Activated naive CD8-positive, alpha-beta T cell (primary cell): ENCODE measurements around the gene CSMD2.

Source experiments
- H3K27ac Mint-ChIP-seq: one replicate; pipeline ENCODE4 v1.8.0; 2021; ENCODE audit warnings: mixed read lengths
- H3K27me3 Mint-ChIP-seq: one replicate; pipeline ENCODE4 v1.8.0; 2021; ENCODE audit warnings: mixed read lengths
- H3K36me3 Mint-ChIP-seq: one replicate; pipeline ENCODE4 v1.8.0; 2021; ENCODE audit warnings: mixed read lengths
- H3K4me1 Mint-ChIP-seq: one replicate; pipeline ENCODE4 v1.8.0; 2021; ENCODE audit warnings: low read depth, mixed read lengths
- H3K4me3 Mint-ChIP-seq: one replicate; pipeline ENCODE4 v1.8.0; 2021; ENCODE audit warnings: mild to moderate bottlenecking, mixed read lengths
- H3K9me3 Mint-ChIP-seq: one replicate; pipeline ENCODE4 v1.8.0; 2021; ENCODE audit warnings: low read depth, mixed read lengths

Gene CSMD2

GRCh38 chr1:33709783-33710718 is 455.0 kb downstream of the CSMD2 start:
- no peak overlapping the region for H3K4me3 Mint-ChIP-seq
- no peaks in the 10 kb centered on the region for H3K9me3 Mint-ChIP-seq
- no peaks in the 10 kb centered on the region for H3K36me3 Mint-ChIP-seq
- no peak overlapping the region for H3K27ac Mint-ChIP-seq
- no peaks in the 10 kb centered on the region for H3K4me1 Mint-ChIP-seq
- H3K27me3 Mint-ChIP-seq, result peaks cover 22% of the 10 kb centered on the region

DNA sequence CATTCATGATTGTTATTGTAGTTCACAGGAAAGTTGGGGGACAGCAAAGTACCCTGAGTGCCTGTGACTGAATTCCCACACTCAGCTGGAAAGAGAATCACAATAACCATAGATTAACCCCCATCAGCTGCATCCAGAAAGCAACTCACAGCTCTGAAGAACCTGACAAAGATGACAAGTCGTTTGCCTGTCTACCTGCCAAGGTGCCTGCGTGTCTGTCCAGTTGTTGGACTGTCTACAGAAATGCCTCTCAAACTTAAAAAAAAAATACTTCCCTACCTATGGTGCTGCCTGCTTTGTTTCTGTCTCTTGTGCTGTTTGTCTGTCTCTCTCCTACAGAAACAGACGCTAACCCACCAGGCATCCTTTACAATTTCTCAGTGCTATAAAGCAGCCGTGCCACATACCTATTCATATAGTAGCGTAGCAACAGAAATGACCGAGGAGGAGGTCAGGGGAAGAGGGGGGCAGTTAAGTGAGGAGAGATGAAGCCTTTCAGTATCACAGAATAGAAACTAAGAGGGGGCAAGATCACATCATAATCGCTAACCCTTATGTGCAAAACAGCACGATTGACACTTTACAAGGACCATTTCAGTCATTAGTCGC is 455.8 kb downstream of the CSMD2 start:
- Mint-ChIP-seq H3K36me3 (no peaks in the 10 kb centered on the region), H3K4me3 (no peak overlapping the region), H3K27ac (no peak overlapping the region), H3K9me3 (no peaks in the 10 kb centered on the region), H3K4me1 (no peaks in the 10 kb centered on the region), H3K27me3 (peaks cover 21% of the 10 kb centered on the region)

DNA sequence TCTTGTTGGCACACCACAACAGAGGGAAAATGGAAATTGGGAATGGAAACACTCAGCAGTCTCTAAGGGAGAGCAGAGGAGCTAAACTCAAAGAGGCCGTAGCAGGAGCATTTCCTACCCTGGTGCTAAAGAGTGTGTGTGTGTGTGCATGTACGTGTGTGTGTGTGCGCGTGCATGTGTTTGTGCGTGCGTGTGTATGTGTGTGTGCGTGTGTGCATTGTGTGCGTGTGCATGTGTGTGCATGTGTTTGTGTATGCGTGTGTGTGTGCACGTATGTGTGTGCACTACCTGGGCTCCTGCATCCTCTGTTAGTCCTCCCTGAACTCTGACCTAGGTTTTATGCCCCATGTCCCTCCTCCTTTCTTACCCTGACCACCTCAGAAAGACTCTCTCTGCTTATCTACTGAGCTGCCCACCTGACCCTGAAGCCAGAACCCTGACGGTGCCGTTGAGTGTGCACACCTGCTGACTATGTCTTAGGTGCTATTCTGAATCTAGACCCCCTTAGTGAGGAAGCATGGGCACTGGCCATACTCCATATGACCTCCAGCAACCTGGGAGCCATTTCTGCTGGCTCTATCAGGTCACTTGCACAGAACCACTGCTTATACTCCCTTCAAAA is 458.3 kb downstream of the CSMD2 start:
- no peaks in the 10 kb centered on the region for H3K4me1 Mint-ChIP-seq
- peaks cover 20% of the 10 kb centered on the region for H3K27me3 Mint-ChIP-seq
- no peak overlapping the region for H3K27ac Mint-ChIP-seq
- no peaks in the 10 kb centered on the region for H3K9me3 Mint-ChIP-seq
- no peak overlapping the region for H3K4me3 Mint-ChIP-seq
- H3K36me3 Mint-ChIP-seq, result no peaks in the 10 kb centered on the region

- Mint-ChIP-seq H3K36me3 (no peaks in the 10 kb centered on the region), H3K27me3 (peaks cover 15% of the 10 kb centered on the region), H3K27ac (no peak overlapping the region), H3K4me1 (no peaks in the 10 kb centered on the region), H3K9me3 (no peaks in the 10 kb centered on the region), H3K4me3 (no peak overlapping the region)
These were observed 461.6 kb downstream of the CSMD2 start for GRCh38 chr1:33703464-33703863.

DNA sequence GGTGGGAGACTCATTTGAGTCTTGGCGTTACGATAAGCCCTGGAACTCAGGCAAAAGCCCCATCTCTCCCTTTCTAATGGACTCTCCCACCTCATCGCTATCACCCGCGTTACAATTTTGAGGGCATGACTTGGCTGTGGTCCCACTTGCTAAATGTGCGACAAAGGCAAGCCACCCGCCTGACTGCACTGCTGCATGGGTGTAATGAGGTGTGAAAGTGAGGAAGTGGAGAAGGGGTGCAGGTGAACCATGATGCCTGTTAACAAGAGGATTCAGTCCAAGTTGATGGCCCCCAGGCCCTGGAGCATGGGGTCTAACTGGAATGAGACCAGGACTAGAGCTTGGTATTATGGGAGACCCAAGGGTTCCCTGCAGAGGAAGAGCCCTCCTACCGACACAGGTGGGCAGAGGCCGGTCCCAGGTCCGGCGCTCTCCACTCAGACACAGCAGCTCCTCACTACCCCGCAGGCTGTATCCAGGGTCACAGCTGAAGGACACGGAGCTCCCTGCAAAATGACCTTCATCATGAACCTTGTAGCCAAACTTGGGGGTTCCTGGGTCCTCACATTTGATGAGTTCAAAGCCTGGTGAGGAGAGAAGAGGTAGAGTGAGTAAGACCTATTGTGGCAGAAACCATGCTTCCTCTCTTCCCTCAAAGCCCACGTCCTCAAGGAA is 466.5 kb downstream of the CSMD2 start:
- Mint-ChIP-seq H3K4me1 (no peaks in the 10 kb centered on the region), H3K27me3 (peaks cover 8% of the 10 kb centered on the region), H3K27ac (no peak overlapping the region), H3K4me3 (no peak overlapping the region), H3K36me3 (no peaks in the 10 kb centered on the region), H3K9me3 (no peaks in the 10 kb centered on the region)

GRCh38 chr1:33697816-33698215 is 467.2 kb downstream of the CSMD2 start:
- no peaks in the 10 kb centered on the region for H3K36me3 Mint-ChIP-seq
- no peak overlapping the region for H3K27ac Mint-ChIP-seq
- H3K27me3 Mint-ChIP-seq, result peaks cover 11% of the 10 kb centered on the region
- no peak overlapping the region for H3K4me3 Mint-ChIP-seq
- no peaks in the 10 kb centered on the region for H3K9me3 Mint-ChIP-seq
- H3K4me1 Mint-ChIP-seq, result no peaks in the 10 kb centered on the region

DNA sequence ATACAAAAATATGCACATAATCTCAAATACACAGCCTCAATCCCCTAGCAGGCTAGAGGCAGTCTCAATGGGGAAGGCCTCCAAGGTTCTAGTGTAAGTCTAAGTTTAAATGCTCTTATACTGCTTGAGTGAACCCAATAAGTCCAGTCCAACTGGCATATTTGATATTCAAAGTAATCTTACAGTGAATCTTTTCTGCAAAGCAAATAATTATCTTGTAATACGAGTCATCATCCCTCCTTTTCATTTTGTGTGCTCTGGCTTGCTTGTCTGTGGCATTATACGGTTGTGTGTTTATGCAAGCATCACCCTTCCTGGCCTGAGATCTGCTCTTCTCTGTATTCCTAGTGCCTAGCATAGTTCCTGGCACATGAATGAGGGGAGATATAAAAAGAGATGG is 468.1 kb downstream of the CSMD2 start:
- H3K9me3 Mint-ChIP-seq, result no peaks in the 10 kb centered on the region
- no peak overlapping the region for H3K4me3 Mint-ChIP-seq
- H3K27ac Mint-ChIP-seq, result no peak overlapping the region
- H3K36me3 Mint-ChIP-seq, result no peaks in the 10 kb centered on the region
- no peaks in the 10 kb centered on the region for H3K4me1 Mint-ChIP-seq
- H3K27me3 Mint-ChIP-seq, result peaks cover 11% of the 10 kb centered on the region

GRCh38 chr1:33696311-33696710 is 468.7 kb downstream of the CSMD2 start:
- H3K27ac Mint-ChIP-seq, result no peak overlapping the region
- no peaks in the 10 kb centered on the region for H3K4me1 Mint-ChIP-seq
- no peaks in the 10 kb centered on the region for H3K36me3 Mint-ChIP-seq
- no peaks in the 10 kb centered on the region for H3K9me3 Mint-ChIP-seq
- no peak overlapping the region for H3K4me3 Mint-ChIP-seq
- H3K27me3 Mint-ChIP-seq, result peaks cover 13% of the 10 kb centered on the region

GRCh38 chr1:33692206-33693188 is 472.5 kb downstream of the CSMD2 start:
- Mint-ChIP-seq H3K27me3 (peaks cover 17% of the 10 kb centered on the region), H3K4me3 (no peak overlapping the region), H3K27ac (no peak overlapping the region), H3K9me3 (no peaks in the 10 kb centered on the region), H3K4me1 (no peaks in the 10 kb centered on the region), H3K36me3 (no peaks in the 10 kb centered on the region)

DNA sequence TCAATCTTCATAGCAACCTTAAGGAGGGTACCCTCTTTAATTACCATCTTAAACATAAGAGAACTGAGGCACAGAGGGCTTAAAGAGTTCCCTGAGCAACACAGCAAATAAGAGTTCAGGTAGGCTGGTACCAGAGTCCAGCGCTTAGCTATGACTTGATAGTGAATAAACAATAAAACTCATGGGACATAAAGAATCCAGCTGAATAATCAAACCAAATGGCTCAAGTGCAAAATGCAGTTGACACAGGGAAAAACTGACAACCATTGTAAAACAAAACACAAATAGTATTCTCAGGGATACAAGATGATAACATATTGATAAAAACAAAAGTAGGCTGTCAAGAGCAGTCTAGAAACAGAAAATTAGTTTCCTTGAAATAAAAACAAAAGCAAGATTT is 478.0 kb downstream of the CSMD2 start:
- Mint-ChIP-seq H3K27ac (no peak overlapping the region), H3K9me3 (no peaks in the 10 kb centered on the region)

DNA sequence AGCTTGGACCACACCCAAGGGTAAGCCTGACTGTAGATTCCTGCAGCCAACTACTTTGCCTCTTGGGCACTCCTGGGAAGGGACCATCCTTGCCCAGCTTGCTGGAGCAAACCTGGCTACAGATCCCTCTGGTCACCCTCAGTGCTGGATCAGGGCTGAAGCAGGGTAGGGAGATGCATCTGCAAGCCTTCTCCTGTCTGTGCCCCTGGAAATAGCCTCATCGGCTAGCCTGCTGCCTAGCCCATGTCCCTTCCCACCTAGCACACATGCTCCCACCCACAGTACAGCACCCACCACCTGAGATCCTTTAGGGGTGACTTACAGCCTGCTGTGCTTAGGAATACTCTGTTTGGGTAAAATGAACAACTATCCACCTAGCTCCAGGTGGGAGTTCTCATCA is 478.5 kb downstream of the CSMD2 start:
- H3K27ac Mint-ChIP-seq, result no peak overlapping the region
- H3K36me3 Mint-ChIP-seq, result no peaks in the 10 kb centered on the region
- no peak overlapping the region for H3K4me3 Mint-ChIP-seq
- H3K27me3 Mint-ChIP-seq, result peaks cover 16% of the 10 kb centered on the region
- no peaks in the 10 kb centered on the region for H3K4me1 Mint-ChIP-seq
- H3K9me3 Mint-ChIP-seq, result no peaks in the 10 kb centered on the region

More for the DNA sequence above, 478.0 kb downstream of the CSMD2 start:
- no peaks in the 10 kb centered on the region for H3K36me3 Mint-ChIP-seq
- no peak overlapping the region for H3K4me3 Mint-ChIP-seq
- H3K27me3 Mint-ChIP-seq, result peaks cover 19% of the 10 kb centered on the region
- H3K4me1 Mint-ChIP-seq, result no peaks in the 10 kb centered on the region

DNA sequence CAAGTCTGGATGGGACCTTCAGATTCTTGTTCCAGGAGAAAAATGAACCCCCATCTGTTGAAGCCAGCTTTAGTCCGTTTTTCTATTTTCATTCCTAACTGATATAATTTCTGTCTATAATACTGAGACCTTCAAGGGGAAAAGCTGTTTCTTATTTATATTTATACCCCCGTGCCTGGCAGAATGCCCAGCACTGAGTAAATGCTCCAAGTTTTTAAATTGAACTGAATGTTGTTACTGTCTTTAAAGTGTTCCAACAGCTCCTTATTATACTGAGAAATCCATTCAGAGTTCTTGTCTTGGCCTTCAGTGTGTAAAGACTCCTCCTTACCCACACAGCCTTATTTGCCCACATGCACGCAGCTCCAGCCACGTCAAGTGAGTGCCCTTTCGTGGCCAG is 479.8 kb downstream of the CSMD2 start:
- no peaks in the 10 kb centered on the region for H3K4me1 Mint-ChIP-seq
- peaks cover 15% of the 10 kb centered on the region for H3K27me3 Mint-ChIP-seq
- no peaks in the 10 kb centered on the region for H3K36me3 Mint-ChIP-seq
- no peaks in the 10 kb centered on the region for H3K9me3 Mint-ChIP-seq
- H3K4me3 Mint-ChIP-seq, result no peak overlapping the region
- H3K27ac Mint-ChIP-seq, result no peak overlapping the region

DNA sequence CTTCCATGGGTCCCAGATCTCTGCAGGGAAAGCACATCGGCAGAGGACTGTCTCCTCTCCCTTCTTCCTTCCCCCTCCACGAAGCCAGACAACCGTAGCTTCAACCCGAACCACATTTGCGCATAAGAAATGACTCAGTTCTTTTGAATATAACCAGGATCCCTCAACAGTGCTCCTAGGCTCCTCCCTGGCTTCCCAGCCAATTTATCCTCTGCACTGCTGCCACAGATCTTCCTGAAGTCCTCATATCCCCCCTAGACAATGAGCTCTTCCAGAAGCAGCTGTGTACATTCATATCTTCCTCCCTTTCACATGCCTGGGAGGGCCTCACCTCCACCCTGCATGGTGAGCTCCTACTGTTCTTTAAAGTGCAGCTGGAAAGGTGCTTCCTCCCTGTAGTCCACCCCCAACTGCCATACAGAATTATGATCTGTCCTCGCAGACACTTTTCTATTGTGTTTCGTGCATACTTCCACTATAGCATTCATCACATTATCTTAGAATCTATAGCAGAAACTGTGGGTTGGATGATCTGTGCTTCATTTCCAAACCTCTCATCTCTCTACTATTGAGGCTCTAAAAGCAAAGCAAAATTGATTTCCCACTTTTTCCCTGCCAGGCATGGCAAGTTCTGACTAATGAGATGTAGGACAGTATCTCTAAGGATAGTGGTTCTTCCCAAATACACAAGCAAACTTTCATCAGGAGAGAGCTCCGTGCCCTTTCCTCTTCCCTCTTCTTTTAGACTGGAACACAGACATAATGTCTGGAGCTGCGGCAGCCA is 480.4 kb downstream of the CSMD2 start:
- Mint-ChIP-seq H3K36me3 (no peaks in the 10 kb centered on the region), H3K27ac (no peak overlapping the region), H3K27me3 (peaks cover 14% of the 10 kb centered on the region), H3K4me1 (no peaks in the 10 kb centered on the region), H3K9me3 (no peaks in the 10 kb centered on the region), H3K4me3 (no peak overlapping the region)
